ENCODE results near the gene LRRC15. TPM values are rescaled to one million over a fixed set of nuclear protein-coding genes. Genes with fewer than 3 reads are reported as not detected.

Gene LRRC15
- total and polyA plus RNA-seq, 2 donors (not counting 3 experiments of a cell fraction or from before 2014, with no cell fraction given): not detected

DNA sequence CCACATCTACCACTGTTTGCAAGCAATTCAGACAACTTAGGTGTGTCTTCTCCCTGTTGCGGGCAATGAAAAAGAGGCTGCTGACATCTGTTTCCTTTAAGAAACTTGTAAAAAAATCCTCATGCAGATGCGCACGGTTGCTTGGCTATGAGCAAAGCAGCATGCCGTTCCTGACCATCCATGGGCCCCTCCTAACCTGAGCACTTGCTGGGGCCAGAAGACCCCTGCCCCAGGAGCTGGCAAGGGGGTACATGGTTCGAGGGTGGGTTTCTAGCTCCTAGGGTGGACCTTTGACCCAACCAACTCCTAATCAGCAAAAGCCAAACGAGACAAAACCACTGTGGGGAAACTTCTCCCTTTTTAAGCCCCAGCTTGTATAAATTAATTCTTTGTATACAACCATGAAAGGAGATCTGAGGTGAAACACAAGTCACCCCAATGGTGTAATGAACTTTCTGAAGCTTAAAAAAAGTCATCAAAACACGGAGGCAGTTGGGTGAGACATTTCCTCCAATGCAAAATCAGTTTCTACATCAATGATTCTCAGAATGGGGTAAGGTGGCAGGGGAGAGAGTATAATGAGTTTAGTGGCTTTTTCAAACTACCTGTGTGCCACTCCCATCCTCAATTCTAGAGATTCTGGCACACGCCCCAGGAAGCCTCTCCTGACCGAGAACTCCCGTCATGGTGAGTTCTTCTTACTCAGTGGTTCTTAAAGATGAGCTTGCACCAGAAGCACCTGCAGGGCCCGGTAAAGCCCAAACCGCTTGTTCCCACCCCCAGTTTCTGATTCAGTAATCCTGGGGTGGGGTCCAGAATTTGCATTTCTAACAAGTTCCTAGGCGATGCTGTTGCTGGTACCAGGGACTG, 62.5 kb downstream of the LRRC15 start:
- no peaks in the 10 kb centered on the region for H3K79me2 ChIP-seq (ENCODE audit: control insufficient read depth, insufficient read depth, low read length)
- intact Hi-C loops (cut with micrococcal nuclease): loop anchor here (1.0 to 2.0 kb wide), 5 partner anchors 11 to 304 kb away; no protein-coding TSS in a partner anchor

More for the DNA sequence above, 62.5 kb downstream of the LRRC15 start:
- BruUV-seq (replicated peaks): no TSS peak
- Histone ChIP-seq H3K4me1 (ENCODE audit: control insufficient read depth, extremely low read depth, insufficient read depth, low read length) (peaks cover 14% of the 10 kb centered on the region), H3K9me3 (replicated peaks; ENCODE audit: control insufficient read depth, insufficient read depth, low read length) (no peaks in the 10 kb centered on the region), H3K4me3 (replicated peaks in 1 of 3; ENCODE audit: insufficient read depth in 1 of 3, low read depth in 1 of 3, low read length in 3 of 3) (no peak overlapping the region), H3K27ac (ENCODE audit: insufficient read depth, low read depth, low read length) (no peak overlapping the region), H3K9ac (replicated peaks; ENCODE audit: extremely low read depth, insufficient read depth, low read length) (no peak overlapping the region), H3K36me3 (ENCODE audit: control insufficient read depth in 2 of 2, extremely low read depth in 1 of 2, insufficient read depth in 2 of 2, low read length in 2 of 2) (no peaks in the 10 kb centered on the region), H3K27me3 (ENCODE audit: control insufficient read depth in 2 of 2, insufficient read depth in 2 of 2, low read length in 2 of 2) (peaks cover 2% of the 10 kb centered on the region in 2 experiments), H3K4me2 (ENCODE audit: insufficient read depth, low read length) (no peak overlapping the region), H3K9me1 (replicated peaks; ENCODE audit: control insufficient read depth, extremely low read depth, insufficient read depth, low read length) (no peaks in the 10 kb centered on the region), H4K20me1 (replicated peaks; ENCODE audit: control insufficient read depth, extremely low read depth, insufficient read depth, low read length) (no peaks in the 10 kb centered on the region), H2AFZ (ENCODE audit: low read depth, low read length) (no peak overlapping the region)
- ChIA-PET POLR2A (interaction anchor here (0.6 kb wide), 1 partner anchor 167 kb away, joined by 3 read pairs; no protein-coding TSS in a partner anchor), CTCF (interaction anchor here (1.6 to 3.9 kb wide), 3 partner anchors 9 to 37 kb away, joined by 5 to 22 read pairs (median 7); no protein-coding TSS in a partner anchor)
- no peak for FAIRE-seq
- dilution Hi-C loops (cut with MboI; ENCODE audit: extremely low pct_ligation_motif_present, low sequenced_read_pairs): loop anchor here (25.0 kb wide), 1 partner anchor 545 kb away; no protein-coding TSS in a partner anchor
- no peak for DNase-seq (ENCODE audit: low read depth, low spot score)
- no peak for TF ChIP-seq POLR2A (IDR thresholded peaks at IDR 0.05; ENCODE audit: low read depth, low read length)
- TF ChIP-seq POLR2AphosphoS5 (IDR thresholded peaks at IDR 0.05; ENCODE audit: insufficient read depth, low read depth, low read length): no peak
- TF ChIP-seq FOS (IDR thresholded peaks at IDR 0.05; ENCODE audit: borderline replicate concordance, insufficient read depth, low read length): no peak
- TF ChIP-seq JUN (IDR thresholded peaks at IDR 0.05; ENCODE audit: borderline replicate concordance, insufficient read depth, insufficient read length, low read depth): no peak
- TF ChIP-seq, protein P1, sequence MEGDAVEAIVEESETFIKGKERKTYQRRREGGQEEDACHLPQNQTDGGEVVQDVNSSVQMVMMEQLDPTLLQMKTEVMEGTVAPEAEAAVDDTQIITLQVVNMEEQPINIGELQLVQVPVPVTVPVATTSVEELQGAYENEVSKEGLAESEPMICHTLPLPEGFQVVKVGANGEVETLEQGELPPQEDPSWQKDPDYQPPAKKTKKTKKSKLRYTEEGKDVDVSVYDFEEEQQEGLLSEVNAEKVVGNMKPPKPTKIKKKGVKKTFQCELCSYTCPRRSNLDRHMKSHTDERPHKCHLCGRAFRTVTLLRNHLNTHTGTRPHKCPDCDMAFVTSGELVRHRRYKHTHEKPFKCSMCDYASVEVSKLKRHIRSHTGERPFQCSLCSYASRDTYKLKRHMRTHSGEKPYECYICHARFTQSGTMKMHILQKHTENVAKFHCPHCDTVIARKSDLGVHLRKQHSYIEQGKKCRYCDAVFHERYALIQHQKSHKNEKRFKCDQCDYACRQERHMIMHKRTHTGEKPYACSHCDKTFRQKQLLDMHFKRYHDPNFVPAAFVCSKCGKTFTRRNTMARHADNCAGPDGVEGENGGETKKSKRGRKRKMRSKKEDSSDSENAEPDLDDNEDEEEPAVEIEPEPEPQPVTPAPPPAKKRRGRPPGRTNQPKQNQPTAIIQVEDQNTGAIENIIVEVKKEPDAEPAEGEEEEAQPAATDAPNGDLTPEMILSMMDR (IDR thresholded peaks at IDR 0.05; ENCODE audit: extremely low read depth in 1 of 2, insufficient read depth in 1 of 2, low read depth in 1 of 2, low read length in 2 of 2): no peak
- no peak for TF ChIP-seq GATA2 (IDR thresholded peaks at IDR 0.05; ENCODE audit: insufficient read depth, insufficient read length, low read depth, low read length)
- TF ChIP-seq, protein P2, sequence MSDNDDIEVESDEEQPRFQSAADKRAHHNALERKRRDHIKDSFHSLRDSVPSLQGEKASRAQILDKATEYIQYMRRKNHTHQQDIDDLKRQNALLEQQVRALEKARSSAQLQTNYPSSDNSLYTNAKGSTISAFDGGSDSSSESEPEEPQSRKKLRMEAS (IDR thresholded peaks at IDR 0.05; ENCODE audit: insufficient read depth, insufficient read length): no peak
- no peak for TF ChIP-seq EZH2 (IDR thresholded peaks at IDR 0.05; ENCODE audit: borderline replicate concordance, low read depth, low read length, severe bottlenecking)
- TF ChIP-seq MYC (IDR thresholded peaks at IDR 0.05; ENCODE audit: low read depth, low read length): no peak
